ENCODE data around the gene LDHB. TPM values are rescaled to one million over a fixed set of nuclear protein-coding genes. Genes with fewer than 3 reads are reported as not detected.
A peak's percentile ranks its signal among the peaks of the same experiment; 100 is the strongest.

Gene LDHB
- 100 to 1,000 TPM in 1 of 2 donors, 10 to 100 TPM in 1; 89.6 to 165 TPM for total RNA-seq

DNA sequence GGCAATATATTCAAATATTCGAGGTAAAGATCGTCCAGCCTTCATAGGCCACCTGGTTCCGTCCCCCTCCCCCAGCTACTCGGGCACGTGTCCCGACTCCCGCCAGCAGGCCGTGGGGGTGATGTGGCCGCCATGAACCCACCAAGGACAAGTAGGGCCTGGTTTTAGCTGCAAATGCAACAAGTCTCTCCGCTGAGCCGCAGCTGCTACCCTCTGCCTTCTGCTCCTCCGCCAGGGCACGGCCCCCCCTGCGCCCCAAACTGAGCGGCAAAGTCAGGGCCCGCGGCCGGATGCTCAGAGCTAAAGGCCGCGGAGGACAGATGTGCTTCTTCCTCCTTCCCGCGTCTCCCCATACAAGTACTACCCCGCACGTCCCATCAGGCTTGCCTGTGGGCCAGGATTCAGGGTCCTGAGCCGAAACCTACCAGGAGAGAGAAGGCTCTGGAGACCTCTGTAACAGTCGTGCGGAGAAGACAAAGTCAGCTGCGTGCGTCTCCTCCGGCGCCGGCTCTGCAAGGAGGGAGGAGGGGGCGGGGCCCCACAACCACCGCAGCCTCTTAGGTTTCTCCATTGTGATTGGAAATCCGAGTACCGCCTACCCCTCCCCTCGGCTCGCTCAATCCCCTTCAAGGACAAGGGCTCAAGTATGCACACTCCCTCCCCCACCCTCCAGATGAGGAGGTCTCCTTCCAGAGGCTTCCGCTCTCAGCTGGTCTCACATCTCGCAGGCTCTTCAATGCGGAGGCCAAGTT lies at the start of gene LDHB:
LDHB (minus strand) TSS at position 517 of the 752 bp plus-strand sequence. CDS start 3,171 bp downstream, outside the sequence.
- peaks cover 8 to 26% of the 10 kb centered on the region in 2 donors for H3K4me1 ChIP-seq (ENCODE audit: control insufficient read depth in 1 of 2, low read depth in 2 of 2)
- TF ChIP-seq CTCF (IDR thresholded peaks at IDR 0.05), result no peak
- no peaks in the 10 kb centered on the region for H3K27me3 ChIP-seq (replicated peaks; ENCODE audit: insufficient read depth)
- peak within 1 kb of the TSS; percentile 89 to 91 for H3K27ac ChIP-seq
- H3K4me3 ChIP-seq, result peak within 1 kb of the TSS; percentile 99
- no peaks in the 10 kb centered on the region for H3K9me3 ChIP-seq
- peaks cover 14% of the 10 kb centered on the region for H3K36me3 ChIP-seq
- DNase-seq (ENCODE audit: low spot score) (peak; percentile 82), ATAC-seq (ENCODE audit: insufficient number of reproducible peaks, low FRiP score, low read depth) (peak; percentile 97)

DNA sequence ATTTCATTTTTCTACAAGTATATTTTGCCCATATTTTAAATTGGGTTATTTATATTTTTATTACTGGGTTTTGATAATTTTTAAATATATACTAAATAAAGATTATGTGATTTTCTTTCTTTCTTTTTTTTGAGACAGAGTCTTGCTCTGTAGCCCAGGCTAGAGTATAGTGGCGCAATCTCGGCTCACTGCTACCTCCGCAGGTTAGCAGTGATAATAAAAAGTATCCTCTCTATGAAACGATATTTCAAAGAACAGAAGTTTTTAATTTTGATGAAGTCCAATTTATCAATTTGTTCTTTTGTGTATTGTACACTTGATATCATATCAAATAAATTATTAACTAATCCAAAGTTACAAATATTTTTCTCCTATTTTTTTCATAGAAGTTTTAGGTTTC lies 47.2 kb upstream of the LDHB start:
- no peaks in the 10 kb centered on the region for H3K27me3 ChIP-seq (replicated peaks; ENCODE audit: insufficient read depth)
- no peak for TF ChIP-seq CTCF (IDR thresholded peaks at IDR 0.05)
- H3K9me3 ChIP-seq, result no peaks in the 10 kb centered on the region
- H3K4me3 ChIP-seq, result no peak overlapping the region
- DNase-seq (ENCODE audit: low spot score) (no peak), ATAC-seq (ENCODE audit: insufficient number of reproducible peaks, low FRiP score, low read depth) (no peak)
- H3K27ac ChIP-seq, result no peak overlapping the region
- H3K36me3 ChIP-seq, result no peaks in the 10 kb centered on the region
- H3K4me1 ChIP-seq (ENCODE audit: control insufficient read depth in 1 of 2, low read depth in 2 of 2), result no peaks in the 10 kb centered on the region

- Histone ChIP-seq H3K9me3 (no peaks in the 10 kb centered on the region), H3K27me3 (replicated peaks; ENCODE audit: insufficient read depth) (no peaks in the 10 kb centered on the region), H3K27ac (no peak overlapping the region), H3K4me1 (ENCODE audit: control insufficient read depth in 1 of 2, low read depth in 2 of 2) (peaks cover 6 to 23% of the 10 kb centered on the region in 2 donors), H3K4me3 (no peak overlapping the region), H3K36me3 (no peaks in the 10 kb centered on the region)
- no peak for TF ChIP-seq CTCF (IDR thresholded peaks at IDR 0.05)
- no peak for ATAC-seq (ENCODE audit: insufficient number of reproducible peaks, low FRiP score, low read depth)
- no peak for DNase-seq (ENCODE audit: low spot score)
These were observed 42.2 kb upstream of the LDHB start for GRCh38 chr12:21699851-21700250.

- DNase-seq (ENCODE audit: low spot score) (no peak), ATAC-seq (ENCODE audit: insufficient number of reproducible peaks, low FRiP score, low read depth) (no peak)
- Histone ChIP-seq H3K27me3 (replicated peaks; ENCODE audit: insufficient read depth) (no peaks in the 10 kb centered on the region), H3K36me3 (no peaks in the 10 kb centered on the region), H3K4me3 (peak overlapping the region; percentile 53), H3K9me3 (no peaks in the 10 kb centered on the region), H3K27ac (no peak overlapping the region), H3K4me1 (ENCODE audit: control insufficient read depth in 1 of 2, low read depth in 2 of 2) (peaks cover 6 to 23% of the 10 kb centered on the region in 2 donors)
- TF ChIP-seq CTCF (IDR thresholded peaks at IDR 0.05), result peak; percentile 60
These were observed 40.4 kb upstream of the LDHB start for GRCh38 chr12:21697904-21698630.

DNA sequence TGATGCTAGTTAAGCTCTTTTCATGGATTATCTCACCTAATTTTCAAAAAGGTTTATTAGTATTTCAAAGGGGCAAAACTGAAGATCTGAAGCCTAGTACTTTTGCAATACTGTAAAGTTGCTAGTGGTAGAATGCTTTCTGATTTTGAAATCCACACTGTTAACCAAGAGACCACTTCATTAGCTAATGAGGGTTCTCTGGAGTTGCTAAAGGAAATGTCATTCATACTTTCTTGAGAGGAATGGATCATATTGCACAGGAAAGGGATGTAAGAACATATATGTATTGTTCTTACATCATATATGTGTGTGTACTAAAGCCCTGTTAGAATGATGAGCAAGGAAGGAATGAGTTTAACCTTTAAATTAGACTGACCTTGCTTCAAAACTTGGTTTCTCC lies 39.0 kb upstream of the LDHB start:
- no peak for DNase-seq (ENCODE audit: low spot score)
- TF ChIP-seq CTCF (IDR thresholded peaks at IDR 0.05), result no peak
- no peak for ATAC-seq (ENCODE audit: insufficient number of reproducible peaks, low FRiP score, low read depth)

More for the DNA sequence above, 39.0 kb upstream of the LDHB start:
- Histone ChIP-seq H3K36me3 (no peaks in the 10 kb centered on the region), H3K27ac (no peak overlapping the region), H3K4me3 (no peak overlapping the region), H3K4me1 (ENCODE audit: control insufficient read depth in 1 of 2, low read depth in 2 of 2) (peaks cover 6 to 23% of the 10 kb centered on the region in 2 donors), H3K9me3 (no peaks in the 10 kb centered on the region), H3K27me3 (replicated peaks; ENCODE audit: insufficient read depth) (no peaks in the 10 kb centered on the region)

Data from thoracic aorta (tissue), 2 donors.